ENCODE data around the gene TNPO1. TPM values are rescaled to one million over a fixed set of nuclear protein-coding genes. Genes with fewer than 3 reads are reported as not detected.

Gene TNPO1
- 10 to 100 TPM; 64.9 to 98.3 (median 97.6) TPM for total RNA-seq
- total RNA-seq (2013), result 106 TPM

- H3K4me3 Mint-ChIP-seq, result peak within 1 kb of the TSS; percentile 95
- Histone ChIP-seq H3K4me1 (ENCODE audit: control insufficient read depth, insufficient read depth, low read length) (peaks cover 5% of the 10 kb centered on the region), H3K4me3 (ENCODE audit: low read length) (peak within 1 kb of the TSS; percentile 87), H3K36me3 (ENCODE audit: control insufficient read depth, insufficient read depth, low read length) (no peaks in the 10 kb centered on the region), H3K27ac (ENCODE audit: low read length) (peak within 1 kb of the TSS; percentile 83), H3K27me3 (ENCODE audit: control insufficient read depth, insufficient read depth, low read length) (peaks cover 2% of the 10 kb centered on the region), H3K9me3 (ENCODE audit: control insufficient read depth, insufficient read depth, low read length) (no peaks in the 10 kb centered on the region)
- no peaks in the 10 kb centered on the region for H3K36me3 Mint-ChIP-seq
- no peaks in the 10 kb centered on the region for H3K9me3 Mint-ChIP-seq
- H3K27me3 Mint-ChIP-seq (ENCODE audit: low read depth in 2 of 2), result peaks cover 11 to 17% of the 10 kb centered on the region in 2 donors
- TF ChIP-seq, protein P1, sequence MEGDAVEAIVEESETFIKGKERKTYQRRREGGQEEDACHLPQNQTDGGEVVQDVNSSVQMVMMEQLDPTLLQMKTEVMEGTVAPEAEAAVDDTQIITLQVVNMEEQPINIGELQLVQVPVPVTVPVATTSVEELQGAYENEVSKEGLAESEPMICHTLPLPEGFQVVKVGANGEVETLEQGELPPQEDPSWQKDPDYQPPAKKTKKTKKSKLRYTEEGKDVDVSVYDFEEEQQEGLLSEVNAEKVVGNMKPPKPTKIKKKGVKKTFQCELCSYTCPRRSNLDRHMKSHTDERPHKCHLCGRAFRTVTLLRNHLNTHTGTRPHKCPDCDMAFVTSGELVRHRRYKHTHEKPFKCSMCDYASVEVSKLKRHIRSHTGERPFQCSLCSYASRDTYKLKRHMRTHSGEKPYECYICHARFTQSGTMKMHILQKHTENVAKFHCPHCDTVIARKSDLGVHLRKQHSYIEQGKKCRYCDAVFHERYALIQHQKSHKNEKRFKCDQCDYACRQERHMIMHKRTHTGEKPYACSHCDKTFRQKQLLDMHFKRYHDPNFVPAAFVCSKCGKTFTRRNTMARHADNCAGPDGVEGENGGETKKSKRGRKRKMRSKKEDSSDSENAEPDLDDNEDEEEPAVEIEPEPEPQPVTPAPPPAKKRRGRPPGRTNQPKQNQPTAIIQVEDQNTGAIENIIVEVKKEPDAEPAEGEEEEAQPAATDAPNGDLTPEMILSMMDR (IDR thresholded peaks at IDR 0.05), result no peak
- 0% methylated on average over 93 of the region's 93 CpGs for WGBS (ENCODE audit: insufficient coverage)
- intact Hi-C loops (cut with micrococcal nuclease), result loop anchor here (1.0 to 5.0 kb wide), 2 partner anchors 32 to 141 kb away; partner anchors contain the start of gene FCHO2
- H3K27ac Mint-ChIP-seq, result peak within 1 kb of the TSS; percentile 91 to 96
- peaks cover 18 to 22% of the 10 kb centered on the region in 2 donors for H3K4me1 Mint-ChIP-seq
- ATAC-seq, result peak; percentile 80 to 92 (median 85)
- DNase-seq, result peak; percentile 91 to 92
Measured at GRCh38 chr5:72816284-72817075, at the start of gene TNPO1. TNPO1 (plus strand) TSS chr5:72816661; CDS start chr5:72816738, 77 bp downstream.

- no peaks in the 10 kb centered on the region for H3K36me3 Mint-ChIP-seq
- Histone ChIP-seq H3K4me1 (ENCODE audit: control insufficient read depth, insufficient read depth, low read length) (no peaks in the 10 kb centered on the region), H3K36me3 (ENCODE audit: control insufficient read depth, insufficient read depth, low read length) (no peaks in the 10 kb centered on the region), H3K27me3 (ENCODE audit: control insufficient read depth, insufficient read depth, low read length) (no peaks in the 10 kb centered on the region), H3K4me3 (ENCODE audit: low read length) (no peak overlapping the region), H3K27ac (ENCODE audit: low read length) (no peak overlapping the region), H3K9me3 (ENCODE audit: control insufficient read depth, insufficient read depth, low read length) (no peaks in the 10 kb centered on the region)
- TF ChIP-seq, protein P1 (IDR thresholded peaks at IDR 0.05), result no peak
- ATAC-seq, result no peak
- H3K27me3 Mint-ChIP-seq (ENCODE audit: low read depth in 2 of 2), result peaks cover 15 to 21% of the 10 kb centered on the region in 2 donors
- intact Hi-C loops (cut with micrococcal nuclease), result no loop called here
- no peak for DNase-seq
- H3K4me3 Mint-ChIP-seq, result no peak overlapping the region
- H3K27ac Mint-ChIP-seq, result no peak overlapping the region
- H3K4me1 Mint-ChIP-seq, result no peaks in the 10 kb centered on the region
- 92% methylated on average over 5 of the region's 7 CpGs for WGBS (ENCODE audit: insufficient coverage)
- H3K9me3 Mint-ChIP-seq, result no peaks in the 10 kb centered on the region
Measured at GRCh38 chr5:72767289-72768010, 49.0 kb upstream of the TNPO1 start.

DNA sequence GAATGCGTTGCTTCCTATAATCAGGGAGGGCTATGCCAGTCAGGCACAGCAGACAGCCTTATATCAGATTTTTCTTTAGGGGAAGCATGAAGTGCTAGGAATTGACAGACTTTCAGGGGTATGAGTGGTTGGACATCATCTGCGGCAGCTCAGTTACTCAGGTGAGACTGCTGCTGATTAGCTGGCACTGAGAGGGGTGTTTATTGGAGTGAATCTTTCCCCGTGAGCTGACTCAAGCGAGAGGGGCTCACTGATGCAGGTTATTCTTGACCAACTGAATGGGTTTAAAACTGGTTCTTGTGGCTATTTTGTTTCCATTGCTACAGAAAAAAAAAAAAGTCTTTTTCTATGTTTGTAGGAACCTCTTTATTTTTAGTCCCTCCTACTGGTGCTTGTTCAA lies 46.2 kb upstream of the TNPO1 start:
- H3K27ac Mint-ChIP-seq, result no peak overlapping the region
- Histone ChIP-seq H3K27ac (ENCODE audit: low read length) (no peak overlapping the region), H3K4me3 (ENCODE audit: low read length) (no peak overlapping the region), H3K27me3 (ENCODE audit: control insufficient read depth, insufficient read depth, low read length) (no peaks in the 10 kb centered on the region), H3K4me1 (ENCODE audit: control insufficient read depth, insufficient read depth, low read length) (no peaks in the 10 kb centered on the region), H3K9me3 (ENCODE audit: control insufficient read depth, insufficient read depth, low read length) (no peaks in the 10 kb centered on the region), H3K36me3 (ENCODE audit: control insufficient read depth, insufficient read depth, low read length) (no peaks in the 10 kb centered on the region)
- peaks cover 12 to 21% of the 10 kb centered on the region in 2 donors for H3K27me3 Mint-ChIP-seq (ENCODE audit: low read depth in 2 of 2)
- ATAC-seq (no peak), DNase-seq (no peak)
- no peaks in the 10 kb centered on the region for H3K4me1 Mint-ChIP-seq
- TF ChIP-seq, protein P1 (IDR thresholded peaks at IDR 0.05), result no peak
- no peak overlapping the region for H3K4me3 Mint-ChIP-seq
- H3K36me3 Mint-ChIP-seq, result no peaks in the 10 kb centered on the region
- intact Hi-C loops (cut with micrococcal nuclease), result no loop called here
- whole genome bisulfite sequencing (ENCODE audit: insufficient coverage), result 83% methylated on average over 4 of the region's 4 CpGs
- H3K9me3 Mint-ChIP-seq, result peaks cover 0 to 2% of the 10 kb centered on the region in 2 donors

Data from natural killer cell (primary cell).